NB4 (cell line): Measurements from ENCODE around the gene ATRNL1.

Experiments
- DNase-seq: peaks from one replicate; pipeline ENCODE4 v3.0.0; 2010; ENCODE audit warnings: low read depth
- H3K4me3 ChIP-seq: one replicate; pipeline ENCODE4 v1.5.1; 2011; ENCODE audit warnings: mild to moderate bottlenecking, low read depth, low read length, moderate library complexity
- CTCF ChIP-seq: IDR thresholded peaks from one replicate; pipeline ENCODE4 v1.5.1; 2012; ENCODE audit warnings: low read depth, low read length
- MAX ChIP-seq: IDR thresholded peaks from 2 replicates; pipeline ENCODE4 v1.6.1; 2011; ENCODE audit warnings: low read depth, low read length
- MYC ChIP-seq: IDR thresholded peaks from 2 replicates; pipeline ENCODE4 v1.6.1; 2011; ENCODE audit warnings: low read depth, low read length
- POLR2A ChIP-seq: IDR thresholded peaks from 2 replicates; pipeline ENCODE4 v1.6.1; 2011; ENCODE audit warnings: mild to moderate bottlenecking; ENCODE audit not compliant: insufficient read length; ENCODE audit errors: extremely low read depth

The ATRNL1 gene

GRCh38 chr10:115998301-115998700 is 905.1 kb downstream of the ATRNL1 start:
- no peak for DNase-seq
- H3K4me3 ChIP-seq, result no peak overlapping the region
- no peak for TF ChIP-seq POLR2A
- TF ChIP-seq MYC, result no peak
- no peak for TF ChIP-seq MAX
- no peak for TF ChIP-seq CTCF
